ENCODE data around the gene SREBF2. TPM values are rescaled to one million over a fixed set of nuclear protein-coding genes. Genes with fewer than 3 reads are reported as not detected.

SREBF2 gene
- total RNA-seq, 2 experiments from 2014 or later: 101 to 105 TPM

GRCh38 chr22:41923595-41924276 is 90.8 kb downstream of the SREBF2 start:
- no peaks in the 10 kb centered on the region for H3K9me3 Mint-ChIP-seq (ENCODE audit: low read depth)
- CTCF ChIA-PET: interaction anchor here (0.8 to 2.5 kb wide), 4 partner anchors 11 to 226 kb away, joined by 3 to 9 read pairs (median 4); no protein-coding TSS in a partner anchor
- ATAC-seq (no peak), DNase-seq (no peak)
- peaks cover 16% of the 10 kb centered on the region for H3K4me1 Mint-ChIP-seq
- H3K27me3 Mint-ChIP-seq: peaks cover 5% of the 10 kb centered on the region
- H3K4me3 Mint-ChIP-seq: no peak overlapping the region
- no peaks in the 10 kb centered on the region for H3K36me3 Mint-ChIP-seq (ENCODE audit: low read depth)
- H3K27ac Mint-ChIP-seq: no peak overlapping the region
- intact Hi-C loops (cut with DNase I, micrococcal nuclease): no loop called here
- POLR2A ChIA-PET: no interaction called here

- ChIA-PET CTCF (interaction anchor here (0.6 to 2.4 kb wide), 27 partner anchors 9 to 518 kb away, joined by 3 to 17 read pairs (median 4); partner anchors contain the start of genes CCDC134 and CENPM), POLR2A (interaction anchor here (0.6 to 1.9 kb wide), 8 partner anchors 12 to 67 kb away, joined by 3 to 18 read pairs (median 4); no protein-coding TSS in a partner anchor)
- no peaks in the 10 kb centered on the region for H3K36me3 Mint-ChIP-seq (ENCODE audit: low read depth)
- H3K4me1 Mint-ChIP-seq: peaks cover 14% of the 10 kb centered on the region
- intact Hi-C loops (cut with DNase I, micrococcal nuclease): loop anchor here in 1 of 2 experiments (2.0 kb wide), 1 partner anchor 15 kb away; no protein-coding TSS in a partner anchor
- peak overlapping the region; percentile 66 for H3K4me3 Mint-ChIP-seq
- H3K27ac Mint-ChIP-seq: peak overlapping the region; percentile 58
- H3K9me3 Mint-ChIP-seq (ENCODE audit: low read depth): no peaks in the 10 kb centered on the region
- ATAC-seq (peak; percentile 87), DNase-seq (peak; percentile 88)
- H3K27me3 Mint-ChIP-seq: peaks cover 5% of the 10 kb centered on the region
These were observed 93.0 kb downstream of the SREBF2 start for GRCh38 chr22:41925783-41926460.

GRCh38 chr22:41927813-41928212 is 94.9 kb downstream of the SREBF2 start:
- H3K27ac Mint-ChIP-seq: no peak overlapping the region
- no peak overlapping the region for H3K4me3 Mint-ChIP-seq
- H3K27me3 Mint-ChIP-seq: peaks cover 5% of the 10 kb centered on the region
- no peaks in the 10 kb centered on the region for H3K9me3 Mint-ChIP-seq (ENCODE audit: low read depth)
- DNase-seq: no peak
- ATAC-seq: no peak
- peaks cover 14% of the 10 kb centered on the region for H3K4me1 Mint-ChIP-seq
- POLR2A ChIA-PET: interaction anchor here (0.7 to 1.3 kb wide), 2 partner anchors 65 to 169 kb away, joined by 3 read pairs; no protein-coding TSS in a partner anchor
- intact Hi-C loops (cut with DNase I, micrococcal nuclease): loop anchor here in 1 of 2 experiments (2.0 kb wide), 1 partner anchor 13 kb away; no protein-coding TSS in a partner anchor
- CTCF ChIA-PET: interaction anchor here (1.2 to 1.4 kb wide), 2 partner anchors 13 to 69 kb away, joined by 3 to 4 read pairs; no protein-coding TSS in a partner anchor
- peaks cover 1% of the 10 kb centered on the region for H3K36me3 Mint-ChIP-seq (ENCODE audit: low read depth)

GRCh38 chr22:41928593-41929417 is 95.9 kb downstream of the SREBF2 start:
- Mint-ChIP-seq H3K4me1 (peaks cover 14% of the 10 kb centered on the region), H3K27ac (no peak overlapping the region), H3K4me3 (no peak overlapping the region), H3K36me3 (ENCODE audit: low read depth) (peaks cover 2% of the 10 kb centered on the region), H3K27me3 (peaks cover 5% of the 10 kb centered on the region), H3K9me3 (ENCODE audit: low read depth) (no peaks in the 10 kb centered on the region)
- DNase-seq (no peak), ATAC-seq (no peak)
- ChIA-PET CTCF (interaction anchor here (0.6 to 1.2 kb wide), 3 partner anchors 12 to 274 kb away, joined by 3 read pairs; no protein-coding TSS in a partner anchor), POLR2A (interaction anchor here (1.0 to 1.3 kb wide), 2 partner anchors 18 to 66 kb away, joined by 3 to 4 read pairs; partner anchors contain the start of gene CENPM)
- intact Hi-C loops (cut with DNase I, micrococcal nuclease): no loop called here

- no peaks in the 10 kb centered on the region for H3K9me3 Mint-ChIP-seq (ENCODE audit: low read depth)
- intact Hi-C loops (cut with DNase I, micrococcal nuclease): no loop called here
- H3K4me1 Mint-ChIP-seq: peaks cover 14% of the 10 kb centered on the region
- no peak for DNase-seq
- CTCF ChIA-PET: interaction anchor here (0.7 kb wide), 1 partner anchor 160 kb away, joined by 3 read pairs; no protein-coding TSS in a partner anchor
- H3K4me3 Mint-ChIP-seq: no peak overlapping the region
- POLR2A ChIA-PET: interaction anchor here (1.0 to 1.3 kb wide), 2 partner anchors 17 to 67 kb away, joined by 3 to 4 read pairs; partner anchors contain the start of gene CENPM
- peaks cover 5% of the 10 kb centered on the region for H3K27me3 Mint-ChIP-seq
- H3K36me3 Mint-ChIP-seq (ENCODE audit: low read depth): peaks cover 2% of the 10 kb centered on the region
- ATAC-seq: no peak
- no peak overlapping the region for H3K27ac Mint-ChIP-seq
These were observed 96.5 kb downstream of the SREBF2 start for GRCh38 chr22:41929418-41929810.

- no peak for DNase-seq
- Mint-ChIP-seq H3K4me3 (no peak overlapping the region), H3K9me3 (ENCODE audit: low read depth) (no peaks in the 10 kb centered on the region), H3K4me1 (peaks cover 10% of the 10 kb centered on the region), H3K27me3 (no peaks in the 10 kb centered on the region), H3K27ac (no peak overlapping the region), H3K36me3 (ENCODE audit: low read depth) (peaks cover 15% of the 10 kb centered on the region)
- ATAC-seq: no peak
- ChIA-PET CTCF (interaction anchor here (0.7 kb wide), 1 partner anchor 102 kb away, joined by 3 read pairs; no protein-coding TSS in a partner anchor), POLR2A (no interaction called here)
- intact Hi-C loops (cut with DNase I, micrococcal nuclease): no loop called here
These were observed 98.9 kb downstream of the SREBF2 start for GRCh38 chr22:41931701-41932269.

GRCh38 chr22:41932353-41932752 is 99.4 kb downstream of the SREBF2 start:
- Mint-ChIP-seq H3K27ac (no peak overlapping the region), H3K27me3 (no peaks in the 10 kb centered on the region), H3K4me1 (peaks cover 10% of the 10 kb centered on the region), H3K36me3 (ENCODE audit: low read depth) (peaks cover 20% of the 10 kb centered on the region), H3K9me3 (ENCODE audit: low read depth) (no peaks in the 10 kb centered on the region), H3K4me3 (no peak overlapping the region)
- ATAC-seq: no peak
- ChIA-PET POLR2A (no interaction called here), CTCF (no interaction called here)
- no peak for DNase-seq
- intact Hi-C loops (cut with DNase I, micrococcal nuclease): no loop called here

GRCh38 chr22:41933411-41934177 is 100.7 kb downstream of the SREBF2 start:
- Mint-ChIP-seq H3K36me3 (ENCODE audit: low read depth) (peaks cover 25% of the 10 kb centered on the region), H3K27ac (no peak overlapping the region), H3K9me3 (ENCODE audit: low read depth) (no peaks in the 10 kb centered on the region), H3K4me1 (peaks cover 11% of the 10 kb centered on the region), H3K27me3 (no peaks in the 10 kb centered on the region), H3K4me3 (no peak overlapping the region)
- CTCF ChIA-PET: interaction anchor here (4.3 kb wide), 1 partner anchor 7 kb away, joined by 17 read pairs; the partner anchor contains the start of gene TNFRSF13C
- ATAC-seq: peak; percentile 16
- POLR2A ChIA-PET: no interaction called here
- intact Hi-C loops (cut with DNase I, micrococcal nuclease): no loop called here
- DNase-seq: no peak

GRCh38 chr22:41934284-41935014 is 101.5 kb downstream of the SREBF2 start:
- ATAC-seq: no peak
- H3K27me3 Mint-ChIP-seq: no peaks in the 10 kb centered on the region
- POLR2A ChIA-PET: no interaction called here
- H3K4me1 Mint-ChIP-seq: peaks cover 15% of the 10 kb centered on the region
- no peak overlapping the region for H3K27ac Mint-ChIP-seq
- H3K4me3 Mint-ChIP-seq: no peak overlapping the region
- peaks cover 34% of the 10 kb centered on the region for H3K36me3 Mint-ChIP-seq (ENCODE audit: low read depth)
- no peaks in the 10 kb centered on the region for H3K9me3 Mint-ChIP-seq (ENCODE audit: low read depth)
- no peak for DNase-seq
- intact Hi-C loops (cut with DNase I, micrococcal nuclease): no loop called here
- CTCF ChIA-PET: interaction anchor here (4.3 kb wide), 1 partner anchor 8 kb away, joined by 17 read pairs; the partner anchor contains the start of gene TNFRSF13C

GRCh38 chr22:41935015-41935351 is 102.1 kb downstream of the SREBF2 start:
- DNase-seq (no peak), ATAC-seq (no peak)
- ChIA-PET CTCF (interaction anchor here (4.3 kb wide), 1 partner anchor 9 kb away, joined by 17 read pairs; the partner anchor contains the start of gene TNFRSF13C), POLR2A (no interaction called here)
- no peaks in the 10 kb centered on the region for H3K9me3 Mint-ChIP-seq (ENCODE audit: low read depth)
- H3K4me1 Mint-ChIP-seq: peaks cover 20% of the 10 kb centered on the region
- no peak overlapping the region for H3K4me3 Mint-ChIP-seq
- no peak overlapping the region for H3K27ac Mint-ChIP-seq
- H3K36me3 Mint-ChIP-seq (ENCODE audit: low read depth): peaks cover 39% of the 10 kb centered on the region
- intact Hi-C loops (cut with DNase I, micrococcal nuclease): no loop called here
- H3K27me3 Mint-ChIP-seq: no peaks in the 10 kb centered on the region
